Measurements from ENCODE around the gene CRK. TPM values are rescaled to one million over a fixed set of nuclear protein-coding genes. Genes with fewer than 3 reads are reported as not detected.
A peak's percentile ranks its signal among the peaks of the same experiment; 100 is the strongest.

CRK gene
- total and polyA plus RNA-seq, 10 of the 15 experiments (the other 5 are each of a cell fraction or from before 2014, with no cell fraction given) = 11.1 to 23.8 (median 20.5) TPM

DNA sequence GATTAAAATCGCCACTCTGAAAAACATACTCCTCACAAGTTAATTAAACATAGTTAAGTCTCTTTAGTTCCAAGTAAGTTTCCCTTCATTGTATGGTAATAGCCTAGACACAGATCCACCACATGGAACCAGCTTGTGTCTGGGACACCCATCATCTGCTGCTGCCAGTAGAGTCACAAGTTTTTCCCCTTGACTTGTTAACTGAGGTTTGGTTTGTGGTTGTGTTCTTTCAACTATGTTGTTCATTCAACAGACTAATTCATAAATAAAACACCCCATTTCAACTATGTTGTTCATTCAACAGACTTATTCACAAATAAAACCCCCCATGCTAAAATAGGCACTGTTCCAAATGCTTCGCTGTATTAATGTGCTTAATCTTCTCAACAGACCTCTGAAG lies 80.4 kb downstream of the CRK start:
- WGBS (ENCODE audit: insufficient coverage, insufficient replicate concordance, low lambda C conversion rate, missing lambda C conversion rate) = 29% methylated on average over 2 of the region's 2 CpGs
- ATAC-seq = peak; percentile 41
- CTCF ChIA-PET = interaction anchor here (1.2 to 4.7 kb wide), 4 partner anchors 8 to 157 kb away, joined by 3 to 42 read pairs (median 6); no protein-coding TSS in a partner anchor
- peak overlapping the region; percentile 67 for H3K27ac ChIP-seq (ENCODE audit: control insufficient read depth, insufficient read depth)
- H2AFZ ChIP-seq (ENCODE audit: control insufficient read depth, low read depth, low read length) = no peak overlapping the region
- in situ Hi-C loops (cut with MboI) = no loop called here
- peaks cover 9 to 18% of the 10 kb centered on the region in 2 experiments for H3K36me3 ChIP-seq (ENCODE audit: control insufficient read depth in 2 of 2, insufficient read depth in 2 of 2, low read length in 1 of 2)
- H3K9ac ChIP-seq (ENCODE audit: control insufficient read depth, insufficient read depth, low read length) = no peak overlapping the region; the same call in 1 of the 2 replicates
- H3K4me2 ChIP-seq (ENCODE audit: control insufficient read depth, insufficient read depth) = peak overlapping the region; percentile 71
- TF ChIP-seq IKZF1 (conservative IDR thresholded peaks at IDR 0.05) (0 out of 2 replicates have a peak, but pooled peaks have one; percentile 4), IKZF2 (IDR thresholded peaks at IDR 0.05) (peak in 1 of 2 experiments; percentile 18; a peak in 2 of 4 replicates), RUNX3 (IDR thresholded peaks at IDR 0.05; ENCODE audit: low read length) (0 out of 2 replicates have a peak, but pooled peaks have one; percentile 24), RELB (IDR thresholded peaks at IDR 0.05; ENCODE audit: low read depth) (peak; percentile 45; the same call in 1 of the 2 replicates), CHD4 (IDR thresholded peaks at IDR 0.05) (no peak), ZNF592 (IDR thresholded peaks at IDR 0.05) (no peak), BHLHE40 (IDR thresholded peaks at IDR 0.05; ENCODE audit: borderline replicate concordance in 1 of 2, low read depth in 2 of 2, low read length in 1 of 2) (no peak)
- TF ChIP-seq, protein P1, sequence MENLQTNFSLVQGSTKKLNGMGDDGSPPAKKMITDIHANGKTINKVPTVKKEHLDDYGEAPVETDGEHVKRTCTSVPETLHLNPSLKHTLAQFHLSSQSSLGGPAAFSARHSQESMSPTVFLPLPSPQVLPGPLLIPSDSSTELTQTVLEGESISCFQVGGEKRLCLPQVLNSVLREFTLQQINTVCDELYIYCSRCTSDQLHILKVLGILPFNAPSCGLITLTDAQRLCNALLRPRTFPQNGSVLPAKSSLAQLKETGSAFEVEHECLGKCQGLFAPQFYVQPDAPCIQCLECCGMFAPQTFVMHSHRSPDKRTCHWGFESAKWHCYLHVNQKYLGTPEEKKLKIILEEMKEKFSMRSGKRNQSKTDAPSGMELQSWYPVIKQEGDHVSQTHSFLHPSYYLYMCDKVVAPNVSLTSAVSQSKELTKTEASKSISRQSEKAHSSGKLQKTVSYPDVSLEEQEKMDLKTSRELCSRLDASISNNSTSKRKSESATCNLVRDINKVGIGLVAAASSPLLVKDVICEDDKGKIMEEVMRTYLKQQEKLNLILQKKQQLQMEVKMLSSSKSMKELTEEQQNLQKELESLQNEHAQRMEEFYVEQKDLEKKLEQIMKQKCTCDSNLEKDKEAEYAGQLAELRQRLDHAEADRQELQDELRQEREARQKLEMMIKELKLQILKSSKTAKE (IDR thresholded peaks at IDR 0.05; ENCODE audit: low read depth, poor library complexity, severe bottlenecking) = peak; percentile 31
- H3K4me1 ChIP-seq (ENCODE audit: control insufficient read depth, insufficient read depth, low read length) = peaks cover 74% of the 10 kb centered on the region
- no peak for DNase-seq (ENCODE audit: low read depth, low spot score)
- SMC1A ChIA-PET (ENCODE audit: uncharacterized antibody, unreplicated experiment) = interaction anchor here (1.8 to 6.7 kb wide), 4 partner anchors 9 to 22 kb away, joined by 7 to 61 read pairs (median 27); no protein-coding TSS in a partner anchor
- peaks cover 97% of the 10 kb centered on the region for H3K79me2 ChIP-seq (ENCODE audit: control insufficient read depth, insufficient read depth, low read length)
- H3K9me3 ChIP-seq (replicated peaks; ENCODE audit: control insufficient read depth, insufficient read depth, low read length) = no peaks in the 10 kb centered on the region
- no peaks in the 10 kb centered on the region for H3K27me3 ChIP-seq (replicated peaks in 1 of 2; ENCODE audit: control insufficient read depth in 2 of 2, insufficient read depth in 2 of 2, low read length in 1 of 2)
- no TSS peak for BruUV-seq (replicated peaks)
- peak overlapping the region; percentile 15; the same call in 1 of the 2 replicates for H3K4me3 ChIP-seq
- RAD21 ChIA-PET (ENCODE audit: unreplicated experiment) = interaction anchor here (0.7 to 2.9 kb wide), 4 partner anchors 10 to 255 kb away, joined by 3 to 14 read pairs (median 7); partner anchors contain the start of gene YWHAE
- intact Hi-C loops (cut with micrococcal nuclease; ENCODE audit: unreplicated experiment) = no loop called here
- FAIRE-seq = no peak
- H4K20me1 ChIP-seq (ENCODE audit: control insufficient read depth, insufficient read depth) = peaks cover 38% of the 10 kb centered on the region
- POLR2A ChIA-PET = interaction anchor here (0.6 to 1.4 kb wide), 4 partner anchors 25 to 145 kb away, joined by 3 to 4 read pairs (median 3); partner anchors contain the start of gene YWHAE
